Measurements from ENCODE around the gene BOK.

GRCh38 chr2:241603686-241604085 is 45.1 kb downstream of the BOK start:
- TF ChIP-seq CTCF (IDR thresholded peaks at IDR 0.05; ENCODE audit: poor library complexity, severe bottlenecking) (no peak), EP300 (conservative IDR thresholded peaks at IDR 0.05; ENCODE audit: poor library complexity, severe bottlenecking) (no peak), MXI1 (conservative IDR thresholded peaks at IDR 0.05; ENCODE audit: poor library complexity, severe bottlenecking) (no peak)

Data from neural cell (in vitro differentiated cells).